SK-N-SH (cell line): ENCODE measurements around the gene NRDC.

Experiments used
- CTCF ChIP-seq: fragments of 200-600 bp; sonication (generic); IDR thresholded peaks from 2 replicates; pipeline ENCODE4 v1.6.1; 2017; ENCODE audit warnings: antibody characterized with exemption, mild to moderate bottlenecking, moderate library complexity
- FOXM1 ChIP-seq: IDR thresholded peaks from 2 replicates; pipeline ENCODE4 v1.4.0; 2012; ENCODE audit warnings: low read depth, mild to moderate bottlenecking
- MAX ChIP-seq: IDR thresholded peaks from 2 replicates; pipeline ENCODE4 v1.4.0; 2012; ENCODE audit warnings: low read depth
- POLR2AphosphoS5 ChIP-seq: IDR thresholded peaks from 2 replicates; pipeline ENCODE4 v1.6.1; 2012; ENCODE audit warnings: low read depth, low read length
- RAD21 ChIP-seq: IDR thresholded peaks from 2 replicates; pipeline ENCODE4 v1.6.1; 2012; ENCODE audit warnings: mild to moderate bottlenecking, low read length
- USF1 ChIP-seq: IDR thresholded peaks from 2 replicates; pipeline ENCODE4 v1.4.0; 2012; ENCODE audit warnings: low read depth, borderline replicate concordance
- USF2 ChIP-seq: fragments of 150-350 bp; IDR thresholded peaks from 2 replicates; pipeline ENCODE4 v1.6.1; 2017; ENCODE audit warnings: antibody characterized with exemption, low read length, low read depth, borderline replicate concordance

- TF ChIP-seq USF1 (no peak), CTCF (no peak), FOXM1 (no peak), POLR2AphosphoS5 (no peak), RAD21 (no peak), USF2 (no peak), MAX (no peak; the same call in 1 of the 2 replicates)
These were observed 265 bp downstream of the NRDC start for GRCh38 chr1:51878308-51878615.
